Measurements from ENCODE around the gene MBOAT7. TPM values are rescaled to one million over a fixed set of nuclear protein-coding genes. Genes with fewer than 3 reads are reported as not detected.

The MBOAT7 gene
- total and polyA plus RNA-seq, 2 of the 4 experiments (the other 2 are of a cell fraction), result 11.3 to 121 TPM

DNA sequence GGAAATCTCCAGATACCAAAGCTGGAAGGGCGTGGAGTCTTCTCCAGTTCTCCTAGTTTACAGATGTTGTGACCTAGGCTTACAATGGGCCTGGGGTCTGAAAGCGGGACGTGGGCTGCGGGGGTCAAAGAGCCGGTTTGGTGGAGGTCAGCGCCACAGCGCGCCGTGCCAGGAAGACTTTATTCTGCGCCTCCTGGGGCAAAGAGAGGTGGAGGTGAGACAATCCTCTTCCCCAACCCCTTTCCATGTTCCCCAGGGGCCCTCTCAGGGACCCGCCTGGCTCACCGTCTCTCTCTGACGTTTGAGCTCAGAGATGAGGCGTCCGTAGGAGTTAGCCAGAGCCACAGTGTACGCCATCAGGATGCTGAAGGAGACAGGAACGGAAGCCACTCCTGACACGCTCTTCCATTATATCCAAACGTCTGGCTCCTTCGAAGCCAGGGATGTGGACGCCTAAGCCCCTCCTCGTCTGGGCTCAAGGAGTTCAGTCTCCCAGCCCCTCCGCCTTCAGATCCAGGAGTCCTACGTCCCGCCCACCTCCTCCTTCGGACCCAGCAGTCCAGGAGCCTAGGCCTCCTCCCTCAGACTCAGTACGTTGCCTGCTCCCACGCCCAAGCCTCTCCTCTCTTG, 29.1 kb downstream of the MBOAT7 start:
- CTCF ChIA-PET, result no interaction called here
- intact Hi-C loops (cut with micrococcal nuclease) (no loop called here), in situ Hi-C loops (cut with MboI; ENCODE audit: low sequenced_read_pairs) (no loop called here), dilution Hi-C loops (cut with HindIII; ENCODE audit: low sequenced_read_pairs, unreplicated experiment) (no loop called here)
- Histone ChIP-seq H4K8ac (ENCODE audit: low read depth in 2 of 2, low read length in 2 of 2) (peak overlapping the region; percentile 49 to 82; a peak in 2 of 4 replicates), H4K91ac (ENCODE audit: insufficient read depth, low read depth, low read length) (peak overlapping the region; percentile 68), H4K20me1 (ENCODE audit: insufficient read depth, low read length) (no peaks in the 10 kb centered on the region), H3K27me3 (ENCODE audit: control insufficient read depth, insufficient read depth, low read length) (no peaks in the 10 kb centered on the region), H3K23ac (ENCODE audit: low read depth, low read length) (peak overlapping the region; percentile 64; the same call in 1 of the 2 replicates), H2BK120ac (ENCODE audit: low read depth, low read length) (no peak overlapping the region), H3K4me2 (ENCODE audit: low read depth, low read length) (peak overlapping the region; percentile 73), H3K4ac (ENCODE audit: low read depth, low read length) (peak overlapping the region; percentile 55), H2AFZ (replicated peaks; ENCODE audit: low read length, poor library complexity) (peak overlapping the region; percentile 97), H2AK5ac (ENCODE audit: low read depth, low read length) (peak overlapping the region; percentile 69), H3K18ac (ENCODE audit: low read depth, low read length) (no peak overlapping the region), H3K9me3 (ENCODE audit: control insufficient read depth, insufficient read depth, low read length) (no peaks in the 10 kb centered on the region), H2BK20ac (ENCODE audit: low read depth, low read length) (no peak overlapping the region), H2BK5ac (ENCODE audit: low read depth, low read length, poor library complexity, severe bottlenecking) (peak overlapping the region; percentile 47), H3K56ac (ENCODE audit: extremely low read depth, insufficient read depth, low read length) (peak overlapping the region; percentile 64), H3K9me1 (ENCODE audit: insufficient read depth, low read length) (no peaks in the 10 kb centered on the region; the same call in none of the 2 replicates), H2AK9ac (replicated peaks; ENCODE audit: low read depth, low read length, poor library complexity) (peak overlapping the region; percentile 89), H3K4me3 (ENCODE audit: insufficient read depth, low read depth, low read length) (peak overlapping the region; percentile 52), H2BK15ac (ENCODE audit: low read depth, low read length) (no peak overlapping the region), H3K4me1 (ENCODE audit: control insufficient read depth, insufficient read depth, low read length) (peaks cover 11% of the 10 kb centered on the region), H3K79me1 (ENCODE audit: low read depth in 1 of 2, low read length in 2 of 2) (peaks cover 10 to 38% of the 10 kb centered on the region in 2 experiments; a peak in 3 of 4 replicates), H3K27ac (ENCODE audit: insufficient read depth, low read length) (peak overlapping the region; percentile 67), H3K9ac (ENCODE audit: low read depth, low read length) (peak overlapping the region; percentile 68), H3K14ac (replicated peaks; ENCODE audit: low read depth, low read length) (peak overlapping the region; percentile 23; the same call in 1 of the 2 replicates), H3K36me3 (ENCODE audit: control insufficient read depth, insufficient read depth, low read length) (peaks cover 17% of the 10 kb centered on the region), H4K5ac (ENCODE audit: low read depth, low read length) (peak overlapping the region; percentile 8)
- 2% methylated on average over 12 of the region's 28 CpGs; no CpG with 5 or more reads in 1 of the 2 experiments for whole genome bisulfite sequencing, 2 experiments (ENCODE audit: extremely low coverage in 2 of 2, insufficient read length in 1 of 2)
- BruUV-seq (replicated peaks), result no TSS peak
- no peak for ATAC-seq (ENCODE audit: low read depth)
- no peak for TF ChIP-seq NFE2L2 (IDR thresholded peaks at IDR 0.05; ENCODE audit: low read depth, low read length)
- TF ChIP-seq SMC3 (IDR thresholded peaks at IDR 0.05; ENCODE audit: low read depth, low read length), result peak; percentile 3; the same call in 1 of the 2 replicates
- TF ChIP-seq, protein P1, sequence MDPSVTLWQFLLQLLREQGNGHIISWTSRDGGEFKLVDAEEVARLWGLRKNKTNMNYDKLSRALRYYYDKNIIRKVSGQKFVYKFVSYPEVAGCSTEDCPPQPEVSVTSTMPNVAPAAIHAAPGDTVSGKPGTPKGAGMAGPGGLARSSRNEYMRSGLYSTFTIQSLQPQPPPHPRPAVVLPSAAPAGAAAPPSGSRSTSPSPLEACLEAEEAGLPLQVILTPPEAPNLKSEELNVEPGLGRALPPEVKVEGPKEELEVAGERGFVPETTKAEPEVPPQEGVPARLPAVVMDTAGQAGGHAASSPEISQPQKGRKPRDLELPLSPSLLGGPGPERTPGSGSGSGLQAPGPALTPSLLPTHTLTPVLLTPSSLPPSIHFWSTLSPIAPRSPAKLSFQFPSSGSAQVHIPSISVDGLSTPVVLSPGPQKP (IDR thresholded peaks at IDR 0.05; ENCODE audit: borderline replicate concordance, low read depth, low read length), result no peak
- POLR2A ChIA-PET (ENCODE audit: unreplicated experiment), result interaction anchor here (1.0 to 1.9 kb wide), 2 partner anchors 29 to 40 kb away, joined by 3 to 5 read pairs; partner anchors contain the start of genes MBOAT7 and RPS9
- peak; percentile 57 for DNase-seq

All from IMR-90 (cell line).